HepG2 (cell line): ENCODE data around the gene IFNLR1. TPM values are rescaled to one million over a fixed set of nuclear protein-coding genes. Genes with fewer than 3 reads are reported as not detected.

ENCODE experiments used
- ATAC-seq: fragments of 200-7000 bp; cut with Tn5 transposase; 3 replicates; pipeline ENCODE4 v1.9.1; 2020; ENCODE audit warnings: mild to moderate bottlenecking, moderate library complexity
- BruUV-seq: library from RNA; stranded (reverse); fragments of 400-500 nt; replicated peaks from 2 replicates; lab custom pipeline; 2021; lab: Mats Ljungman, UMichigan
- CTCF ChIA-PET: fragments of 300-600 bp; formaldehyde crosslinking; extraction: SDS; loops from one replicate; lab custom pipeline; 2021; ENCODE audit warnings: low total read pairs, inconsistent platforms, low intra/inter-chr PET ratio; lab: Yijun Ruan, JAX
- POLR2A ChIA-PET: fragments of 350-600 bp; sonication (Branson Sonifier 250); formaldehyde crosslinking; loops from one replicate; lab custom pipeline; 2020; ENCODE audit warnings: antibody characterized with exemption, inconsistent platforms; lab: Yijun Ruan, JAX
- DNase-seq: peaks from one replicate; pipeline ENCODE4 v3.0.0-alpha.2; 2015; ENCODE audit warnings: low spot score
- FAIRE-seq: peaks from 3 replicates; lab custom pipeline; 2011; peaks lifted over from hg19 to GRCh38; lab: Jason Lieb, UNC
- H2AFZ ChIP-seq: one replicate; pipeline ENCODE4 v1.6.1; 2011; ENCODE audit warnings: low read length, inconsistent platforms
- H3K27ac ChIP-seq: fragments of 300-600 bp; 3 replicates; pipeline ENCODE4 v1.8.0; 2011; ENCODE audit warnings: mixed run types, mild to moderate bottlenecking, mixed read lengths, low read length, inconsistent platforms; ENCODE audit not compliant: insufficient read depth; ENCODE audit errors: extremely low read length
- H3K27me3 ChIP-seq, 2 experiments: fragments of 200-600 bp in 1 of 2; 2 replicates in 1 of 2; 3 replicates in 1 of 2; pipeline versions ENCODE4 v1.6.0 to v1.8.0; 2011; ENCODE audit warnings: low read length in 2 of 2, mild to moderate bottlenecking in 2 of 2, moderate library complexity in 2 of 2, inconsistent platforms in 1 of 2; ENCODE audit not compliant: insufficient read depth in 2 of 2, control insufficient read depth in 1 of 2
- H3K36me3 ChIP-seq, 2 experiments: fragments of 200-600 bp in 1 of 2; replicated peaks in 1 of 2; 2 replicates in 1 of 2; 3 replicates in 1 of 2; pipeline versions ENCODE4 v1.5.1 to v1.8.0; 2011; ENCODE audit warnings: low read length in 2 of 2, inconsistent platforms in 1 of 2; ENCODE audit not compliant: insufficient read depth in 2 of 2, control insufficient read depth in 1 of 2
- H3K4me1 ChIP-seq: 2 replicates; pipeline ENCODE4 v1.5.1; 2012; ENCODE audit warnings: low read length, inconsistent platforms; ENCODE audit not compliant: insufficient read depth
- H3K4me2 ChIP-seq: 2 replicates; pipeline ENCODE4 v1.6.0; 2011; ENCODE audit warnings: low read depth, low read length, inconsistent platforms
- H3K4me3 ChIP-seq, 3 experiments: fragments of 200-600 bp in 1 of 3; sonication (generic), shearing (Covaris generic) in 1 of 3; replicated peaks in 1 of 3; 2 replicates each; pipeline ENCODE4 v1.5.1; 2011 to 2016; ENCODE audit warnings: low read length in 3 of 3, inconsistent platforms in 2 of 3, low read depth in 2 of 3, mild to moderate bottlenecking in 2 of 3, control low read depth in 1 of 3, mixed read lengths in 1 of 3; ENCODE audit not compliant: insufficient read depth in 1 of 3
- H3K79me2 ChIP-seq: one replicate; pipeline ENCODE4 v1.6.1; 2011; ENCODE audit warnings: low read length, inconsistent platforms; ENCODE audit not compliant: insufficient read depth
- H3K9ac ChIP-seq: 2 replicates; pipeline ENCODE4 v1.6.0; 2011; ENCODE audit warnings: mild to moderate bottlenecking, low read depth, low read length, inconsistent platforms; ENCODE audit not compliant: insufficient read depth
- H3K9me3 ChIP-seq: 2 replicates; pipeline ENCODE4 v1.5.1; 2012; ENCODE audit warnings: mild to moderate bottlenecking, low read length
- H4K20me1 ChIP-seq: 2 replicates; pipeline ENCODE4 v1.6.0; 2011; ENCODE audit warnings: inconsistent platforms, mild to moderate bottlenecking, low read length, moderate library complexity; ENCODE audit not compliant: insufficient read depth
- ELF3 ChIP-seq: IDR thresholded peaks from 2 replicates; pipeline ENCODE4 v1.6.1; 2016; ENCODE audit warnings: missing genetic modification reagents, missing compliant biosample characterization
- HOXA9 ChIP-seq: sonication (generic); formaldehyde crosslinking; IDR thresholded peaks from 2 replicates; pipeline ENCODE4 v1.8.1; 2022; ENCODE audit warnings: missing genetic modification reagents, mild to moderate bottlenecking, moderate library complexity, borderline replicate concordance
- NCOA2 ChIP-seq: sonication (generic); formaldehyde crosslinking; IDR thresholded peaks from 2 replicates; pipeline ENCODE4 v1.8.0; 2022; ENCODE audit warnings: inconsistent platforms
- ZNF768 ChIP-seq: sonication (generic); formaldehyde crosslinking; IDR thresholded peaks from 2 replicates; pipeline ENCODE4 v1.4.0; 2020; ENCODE audit warnings: missing genetic modification reagents
- WGBS: methylation state at CpG from one replicate; pipeline ENCODE4 v1.1.6; 2017; ENCODE audit warnings: low lambda C conversion rate; 5-methylcytosine and 5-hydroxymethylcytosine counted together
- in situ Hi-C: cut with HindIII; loops from 2 replicates; pipeline ENCODE4 v1.10.0; 2017; ENCODE audit warnings: low pct_unique_long_range_greater_than_20kb; ENCODE audit not compliant: extremely low pct_ligation_motif_present
- intact Hi-C: fragments of 100-400 bp; cut with micrococcal nuclease; formaldehyde crosslinking; loops from one replicate; pipeline ENCODE4 v1.10.0; 2022; ENCODE audit not compliant: unreplicated experiment
- polyA plus RNA-seq, 8 experiments: library from polyadenylated mRNA; depleted of rRNA in 3 of 8; stranded (reverse) in 7 of 8; unstranded in 1 of 8; fragments of >200 nt; fragmentation: Illumina TruSeq in 4 of 8; extraction: Trizol in 4 of 8; gene quantifications; 2 replicates each; pipeline versions ENCODE4 v1.2.1 to v1.2.3, GENCODE V29; 2011 to 2016; ENCODE audit warnings: low read depth in 4 of 8, missing spikeins in 1 of 8, mixed read lengths in 1 of 8; ENCODE audit not compliant: insufficient read depth in 1 of 8
- total RNA-seq, 5 experiments: library from RNA; depleted of rRNA; stranded (reverse); fragments of >200 nt; fragmentation: Illumina TruSeq; extraction: Trizol; gene quantifications; 2 replicates each; pipeline ENCODE4 v1.2.3, GENCODE V29; 2016; ENCODE audit warnings: low read depth in 1 of 5
- TF ChIP-seq, protein P1 (sequence below): sonication (generic); formaldehyde crosslinking; conservative IDR thresholded peaks from 2 replicates; pipeline ENCODE4 v1.8.0; 2022; ENCODE audit warnings: missing genetic modification reagents
- TF ChIP-seq, protein P2 (sequence below), 2 experiments: sonication (generic) in 1 of 2; formaldehyde crosslinking in 1 of 2; IDR thresholded peaks; 2 replicates each; pipeline versions ENCODE4 v1.4.0 to v1.6.1; 2018 to 2020; ENCODE audit warnings: missing genetic modification reagents in 2 of 2, borderline replicate concordance in 1 of 2, low read depth in 1 of 2, mild to moderate bottlenecking in 1 of 2, missing biosample characterization in 1 of 2

The IFNLR1 gene
- total and polyA plus RNA-seq, 2 of the 13 experiments (the other 11 are each of a cell fraction or from before 2014, with no cell fraction given): 3.8 to 8.5 TPM

DNA sequence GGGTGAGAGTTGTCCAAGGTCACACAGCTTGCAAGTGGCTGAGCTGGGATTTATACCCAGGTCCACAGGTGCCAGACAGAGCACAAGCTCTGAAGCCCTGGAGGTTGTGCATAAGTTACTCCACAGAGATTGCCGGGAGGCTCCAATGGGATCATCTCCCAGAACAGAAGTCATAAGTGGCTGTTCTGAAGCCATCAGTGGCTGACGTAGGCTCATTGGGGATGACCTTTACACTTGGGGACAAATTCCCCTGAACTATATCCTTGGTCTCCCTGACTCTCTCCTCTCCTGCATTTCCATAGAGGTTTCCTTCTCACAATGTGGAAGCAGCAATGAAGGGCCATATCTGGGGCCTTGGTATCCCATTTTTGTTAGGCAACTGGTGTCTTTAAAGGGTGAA lies 37.0 kb upstream of the IFNLR1 start:
- Histone ChIP-seq H3K4me2 (no peak overlapping the region), H3K36me3 (no peaks in the 10 kb centered on the region), H3K4me1 (no peaks in the 10 kb centered on the region), H3K27me3 (peaks cover 0 to 10% of the 10 kb centered on the region in 2 experiments; a peak in 2 of 5 replicates), H3K4me3 (no peak overlapping the region)
- intact Hi-C loops: no loop called here
- no peak for ATAC-seq
- no peak for TF ChIP-seq NCOA2
- TF ChIP-seq ZNF768 (CRISPR knock-in tag): peak; percentile 68
- no peak for TF ChIP-seq HOXA9 (CRISPR knock-in tag)
- TF ChIP-seq, protein P1, sequence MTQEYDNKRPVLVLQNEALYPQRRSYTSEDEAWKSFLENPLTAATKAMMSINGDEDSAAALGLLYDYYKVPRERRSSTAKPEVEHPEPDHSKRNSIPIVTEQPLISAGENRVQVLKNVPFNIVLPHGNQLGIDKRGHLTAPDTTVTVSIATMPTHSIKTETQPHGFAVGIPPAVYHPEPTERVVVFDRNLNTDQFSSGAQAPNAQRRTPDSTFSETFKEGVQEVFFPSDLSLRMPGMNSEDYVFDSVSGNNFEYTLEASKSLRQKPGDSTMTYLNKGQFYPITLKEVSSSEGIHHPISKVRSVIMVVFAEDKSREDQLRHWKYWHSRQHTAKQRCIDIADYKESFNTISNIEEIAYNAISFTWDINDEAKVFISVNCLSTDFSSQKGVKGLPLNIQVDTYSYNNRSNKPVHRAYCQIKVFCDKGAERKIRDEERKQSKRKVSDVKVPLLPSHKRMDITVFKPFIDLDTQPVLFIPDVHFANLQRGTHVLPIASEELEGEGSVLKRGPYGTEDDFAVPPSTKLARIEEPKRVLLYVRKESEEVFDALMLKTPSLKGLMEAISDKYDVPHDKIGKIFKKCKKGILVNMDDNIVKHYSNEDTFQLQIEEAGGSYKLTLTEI (CRISPR knock-in tag): no peak
- TF ChIP-seq, all 625 proteins: peak for 1
- no CpG with 5 or more reads among the region's 2 CpGs for WGBS
- Histone ChIP-seq H3K9me3 (no peaks in the 10 kb centered on the region), H3K79me2 (no peaks in the 10 kb centered on the region), H2AFZ (no peak overlapping the region), H4K20me1 (no peaks in the 10 kb centered on the region), H3K9ac (no peak overlapping the region), H3K27ac (no peak overlapping the region)
- FAIRE-seq: no peak
- no TSS peak for BruUV-seq
- ChIA-PET POLR2A (no interaction called here), CTCF (no interaction called here)
- in situ Hi-C loops: no loop called here
- no peak for DNase-seq

DNA sequence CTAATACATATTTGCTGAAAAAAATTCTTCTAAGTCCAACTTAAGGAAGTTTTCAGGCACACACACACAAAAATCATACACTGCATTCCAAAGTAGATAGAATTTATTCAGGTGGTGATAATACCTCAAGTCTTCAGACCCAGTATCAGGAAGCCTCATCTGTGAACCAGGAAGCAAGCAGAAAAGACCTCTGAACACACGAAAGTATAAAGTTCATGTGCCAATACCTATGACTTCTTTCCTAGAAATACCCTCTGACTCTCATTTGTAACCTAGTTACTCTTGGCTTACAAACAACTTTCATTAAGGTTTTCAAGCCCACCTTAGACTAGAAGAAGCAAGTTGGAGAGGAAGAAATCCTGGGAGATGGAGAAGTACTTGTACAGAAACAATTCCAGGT lies 35.7 kb upstream of the IFNLR1 start:
- Histone ChIP-seq H2AFZ (no peak overlapping the region), H3K4me1 (no peaks in the 10 kb centered on the region), H3K27ac (no peak overlapping the region), H3K36me3 (no peaks in the 10 kb centered on the region), H3K9me3 (no peaks in the 10 kb centered on the region), H4K20me1 (no peaks in the 10 kb centered on the region), H3K4me2 (no peak overlapping the region), H3K4me3 (no peak overlapping the region), H3K27me3 (peaks cover 0 to 16% of the 10 kb centered on the region in 2 experiments; a peak in 3 of 5 replicates), H3K79me2 (no peaks in the 10 kb centered on the region), H3K9ac (no peak overlapping the region)
- 10% methylated on average over 1 of the region's 1 CpG for WGBS
- in situ Hi-C loops: no loop called here
- POLR2A ChIA-PET: no interaction called here
- BruUV-seq: no TSS peak
- FAIRE-seq (no peak), DNase-seq (no peak), ATAC-seq (no peak)
- intact Hi-C loops: no loop called here
- 0 out of 2 replicates have a peak, but pooled peaks have one; percentile 35 for TF ChIP-seq ELF3
- TF ChIP-seq, protein P2, sequence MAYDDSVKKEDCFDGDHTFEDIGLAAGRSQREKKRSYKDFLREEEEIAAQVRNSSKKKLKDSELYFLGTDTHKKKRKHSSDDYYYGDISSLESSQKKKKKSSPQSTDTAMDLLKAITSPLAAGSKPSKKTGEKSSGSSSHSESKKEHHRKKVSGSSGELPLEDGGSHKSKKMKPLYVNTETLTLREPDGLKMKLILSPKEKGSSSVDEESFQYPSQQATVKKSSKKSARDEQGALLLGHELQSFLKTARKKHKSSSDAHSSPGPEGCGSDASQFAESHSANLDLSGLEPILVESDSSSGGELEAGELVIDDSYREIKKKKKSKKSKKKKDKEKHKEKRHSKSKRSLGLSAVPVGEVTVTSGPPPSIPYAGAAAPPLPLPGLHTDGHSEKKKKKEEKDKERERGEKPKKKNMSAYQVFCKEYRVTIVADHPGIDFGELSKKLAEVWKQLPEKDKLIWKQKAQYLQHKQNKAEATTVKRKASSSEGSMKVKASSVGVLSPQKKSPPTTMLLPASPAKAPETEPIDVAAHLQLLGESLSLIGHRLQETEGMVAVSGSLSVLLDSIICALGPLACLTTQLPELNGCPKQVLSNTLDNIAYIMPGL (CRISPR knock-in tag; IDR thresholded peaks at IDR 0.05; ENCODE audit: borderline replicate concordance in 1 of 2, low read depth in 1 of 2): no peak
- CTCF ChIA-PET: no interaction called here
